Stomach (tissue), 9 donors: ENCODE results near the gene PLCH1. TPM values are rescaled to one million over a fixed set of nuclear protein-coding genes. Genes with fewer than 3 reads are reported as not detected.

Experiments
- DNase-seq, 2 donors: peaks; one replicate each; pipeline versions ENCODE4 v3.0.0 to v3.0.0-alpha.2; 2013 to 2019
- H3K27ac ChIP-seq, 5 donors: fragments of 200-600 bp in 4 of 5; sonication (generic) in 4 of 5; one replicate each; pipeline ENCODE4 v1.5.1; 2013 to 2019; ENCODE audit warnings: mild to moderate bottlenecking in 1 of 5, moderate library complexity in 1 of 5
- H3K27me3 ChIP-seq, 3 donors: fragments of 200-600 bp; sonication (generic); one replicate each; pipeline ENCODE4 v1.5.1; 2017 to 2019; ENCODE audit warnings: mixed run types in 1 of 3
- H3K36me3 ChIP-seq, 4 donors: fragments of 200-600 bp; sonication (generic); 1 replicate in 3 of 4; 2 replicates in 1 of 4; pipeline ENCODE4 v1.5.1; 2016 to 2019
- H3K4me1 ChIP-seq, 4 donors: fragments of 200-600 bp; sonication (generic); one replicate each; pipeline ENCODE4 v1.5.1; 2016 to 2019
- H3K4me3 ChIP-seq, 4 donors: fragments of 200-600 bp; sonication (generic) in 3 of 4; one replicate each; pipeline ENCODE4 v1.5.1; 2016 to 2019; ENCODE audit warnings: mild to moderate bottlenecking in 1 of 4
- H3K9me3 ChIP-seq, 4 donors: fragments of 200-600 bp; sonication (generic); one replicate each; pipeline ENCODE4 v1.5.1; 2016 to 2019
- EP300 ChIP-seq: sonication (generic); formaldehyde crosslinking; IDR thresholded peaks from one replicate; pipeline ENCODE4 v1.6.1; 2017; ENCODE audit warnings: antibody characterized with exemption
- POLR2A ChIP-seq, 4 donors: fragments of 450-650 bp; IDR thresholded peaks; one replicate each; pipeline ENCODE4 v1.6.1; 2016; ENCODE audit warnings: antibody characterized with exemption in 4 of 4, control low read depth in 2 of 4, mild to moderate bottlenecking in 1 of 4, moderate library complexity in 1 of 4
- POLR2AphosphoS5 ChIP-seq, 3 donors: sonication (generic); formaldehyde crosslinking; IDR thresholded peaks; one replicate each; pipeline ENCODE4 v1.6.1; 2016; ENCODE audit warnings: antibody characterized with exemption in 3 of 3
- WGBS, 5 donors: extraction: QIAGEN DNeasy Blood & Tissue Kit in 3 of 5; methylation state at CpG; one replicate each; pipeline versions ENCODE4 v1.1.5 to v1.1.7; 2013 to 2018; 5-methylcytosine and 5-hydroxymethylcytosine counted together
- intact Hi-C: fragments of 100-400 bp; cut with DNase I; formaldehyde crosslinking; loops from one replicate; pipeline ENCODE4 v1.15.1; 2023; ENCODE audit warnings: low total_unique reads
- polyA plus RNA-seq, 3 donors: library from polyadenylated mRNA; stranded (reverse); fragments of 200-250 nt; gene quantifications; one replicate each; pipeline ENCODE4 v1.2.3, GENCODE V29; 2013
- total RNA-seq, 5 donors: library from RNA; depleted of rRNA; stranded (reverse); fragments of >200 nt; gene quantifications; one replicate each; pipeline versions ENCODE4 v1.1.0 to v1.2.3, GENCODE V29; 2014 to 2016
- TF ChIP-seq, protein P1 (sequence below), 7 experiments: fragments of 450-650 bp in 4 of 7; fragments of 200-600 bp in 3 of 7; sonication (generic) in 3 of 7; IDR thresholded peaks; one replicate each; pipeline ENCODE4 v1.5.1; 2016 to 2019; ENCODE audit warnings: antibody characterized with exemption in 7 of 7, control low read depth in 2 of 7, mild to moderate bottlenecking in 1 of 7
- donor health status: healthy with polysubstance abuse.
- donor health status: Bipolar disorder and iron deficiency.
- donor health status: healthy.

PLCH1 gene
- total and polyA plus RNA-seq, 8 donors: 0.75 to 18.8 (median 3.3) TPM

- intact Hi-C loops: no loop called here
- H3K27me3 ChIP-seq: no peaks in the 10 kb centered on the region
Measured at GRCh38 chr3:155435821-155436220, 309.1 kb downstream of the PLCH1 start.

DNA sequence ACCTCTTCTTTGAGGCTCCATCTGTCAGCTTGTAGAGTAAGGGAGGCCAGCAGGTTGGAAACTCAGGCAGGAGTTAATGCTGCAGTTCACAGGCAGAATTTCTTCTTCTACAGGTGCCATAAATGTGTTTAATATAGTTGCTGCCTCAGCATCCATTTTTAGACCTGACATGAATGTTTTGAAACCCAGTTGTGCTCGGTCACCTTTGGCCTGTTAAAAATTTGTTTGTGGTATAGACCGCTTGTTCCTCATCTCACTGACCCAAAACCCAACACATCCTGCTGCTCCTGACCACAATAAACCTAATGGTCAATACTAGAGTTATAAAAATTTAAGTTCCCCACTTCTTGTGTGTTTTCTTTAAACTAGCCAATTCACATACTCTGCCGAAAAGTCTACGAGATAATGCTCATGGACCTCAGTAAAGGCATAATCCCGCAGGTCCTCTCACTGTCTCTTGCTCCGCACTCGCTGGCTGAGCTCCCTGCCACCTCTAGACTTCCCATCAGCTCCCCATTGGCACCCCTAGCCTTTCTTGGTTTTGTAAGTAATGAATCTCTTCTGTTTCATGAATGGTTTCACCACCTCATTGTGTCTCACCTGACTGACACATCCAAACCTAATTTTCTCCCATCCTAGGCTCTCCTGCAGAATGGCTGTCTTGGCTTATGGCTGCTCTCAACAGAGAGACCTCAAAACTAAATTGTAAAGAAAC, 312.9 kb downstream of the PLCH1 start:
- Histone ChIP-seq H3K27ac (no peak overlapping the region), H3K27me3 (no peaks in the 10 kb centered on the region), H3K4me3 (no peak overlapping the region), H3K9me3 (peaks cover 0 to 32% (median 22%) of the 10 kb centered on the region in 4 donors), H3K4me1 (no peaks in the 10 kb centered on the region), H3K36me3 (no peaks in the 10 kb centered on the region)
- TF ChIP-seq POLR2A (IDR thresholded peaks at IDR 0.05) (no peak), POLR2AphosphoS5 (IDR thresholded peaks at IDR 0.05) (no peak), EP300 (no peak)
- TF ChIP-seq, protein P1, sequence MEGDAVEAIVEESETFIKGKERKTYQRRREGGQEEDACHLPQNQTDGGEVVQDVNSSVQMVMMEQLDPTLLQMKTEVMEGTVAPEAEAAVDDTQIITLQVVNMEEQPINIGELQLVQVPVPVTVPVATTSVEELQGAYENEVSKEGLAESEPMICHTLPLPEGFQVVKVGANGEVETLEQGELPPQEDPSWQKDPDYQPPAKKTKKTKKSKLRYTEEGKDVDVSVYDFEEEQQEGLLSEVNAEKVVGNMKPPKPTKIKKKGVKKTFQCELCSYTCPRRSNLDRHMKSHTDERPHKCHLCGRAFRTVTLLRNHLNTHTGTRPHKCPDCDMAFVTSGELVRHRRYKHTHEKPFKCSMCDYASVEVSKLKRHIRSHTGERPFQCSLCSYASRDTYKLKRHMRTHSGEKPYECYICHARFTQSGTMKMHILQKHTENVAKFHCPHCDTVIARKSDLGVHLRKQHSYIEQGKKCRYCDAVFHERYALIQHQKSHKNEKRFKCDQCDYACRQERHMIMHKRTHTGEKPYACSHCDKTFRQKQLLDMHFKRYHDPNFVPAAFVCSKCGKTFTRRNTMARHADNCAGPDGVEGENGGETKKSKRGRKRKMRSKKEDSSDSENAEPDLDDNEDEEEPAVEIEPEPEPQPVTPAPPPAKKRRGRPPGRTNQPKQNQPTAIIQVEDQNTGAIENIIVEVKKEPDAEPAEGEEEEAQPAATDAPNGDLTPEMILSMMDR (IDR thresholded peaks at IDR 0.05): no peak
- intact Hi-C loops: no loop called here
- 76 to 83% (median 79%) methylated on average over 7 of the region's 7 CpGs for WGBS, 5 donors
- no peak for DNase-seq

More at GRCh38 chr3:155435821-155436220, 309.1 kb downstream of the PLCH1 start:
- Histone ChIP-seq H3K4me3 (no peak overlapping the region), H3K9me3 (no peaks in the 10 kb centered on the region), H3K4me1 (no peaks in the 10 kb centered on the region), H3K36me3 (no peaks in the 10 kb centered on the region), H3K27ac (no peak overlapping the region)
- TF ChIP-seq POLR2A (IDR thresholded peaks at IDR 0.05) (no peak), EP300 (no peak), POLR2AphosphoS5 (IDR thresholded peaks at IDR 0.05) (no peak)
- TF ChIP-seq, protein P1 (IDR thresholded peaks at IDR 0.05): no peak
- no peak for DNase-seq

DNA sequence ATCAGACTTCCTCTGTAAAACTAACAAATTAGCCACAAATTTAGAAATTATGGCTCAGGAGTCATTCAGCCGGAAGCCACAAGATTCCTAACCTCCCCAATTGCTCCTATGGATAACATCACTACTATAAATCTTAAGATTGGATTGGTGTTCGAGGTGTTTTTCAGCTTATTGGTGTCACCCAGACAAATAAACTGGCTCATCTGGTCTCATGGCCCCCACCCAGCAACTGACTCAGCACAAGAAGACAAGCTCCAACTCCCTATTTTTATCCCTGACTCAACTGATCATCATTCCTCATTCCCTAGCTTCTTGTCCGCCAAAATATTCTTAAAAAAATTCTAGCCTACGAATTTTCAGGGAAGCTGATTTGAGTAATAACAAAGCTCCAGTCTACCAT, 316.3 kb downstream of the PLCH1 start:
- Histone ChIP-seq H3K27ac (no peak overlapping the region), H3K4me3 (no peak overlapping the region), H3K9me3 (peaks cover 0 to 41% (median 28%) of the 10 kb centered on the region in 4 donors), H3K4me1 (no peaks in the 10 kb centered on the region), H3K36me3 (no peaks in the 10 kb centered on the region), H3K27me3 (no peaks in the 10 kb centered on the region)
- WGBS, 5 donors: 83 to 91% (median 86%) methylated on average over 4 of the region's 4 CpGs
- no peak for DNase-seq
- intact Hi-C loops: no loop called here
- no peak for TF ChIP-seq POLR2AphosphoS5 (IDR thresholded peaks at IDR 0.05)
- TF ChIP-seq, protein P1 (IDR thresholded peaks at IDR 0.05): no peak
- TF ChIP-seq POLR2A (IDR thresholded peaks at IDR 0.05): no peak
- TF ChIP-seq EP300: no peak

DNA sequence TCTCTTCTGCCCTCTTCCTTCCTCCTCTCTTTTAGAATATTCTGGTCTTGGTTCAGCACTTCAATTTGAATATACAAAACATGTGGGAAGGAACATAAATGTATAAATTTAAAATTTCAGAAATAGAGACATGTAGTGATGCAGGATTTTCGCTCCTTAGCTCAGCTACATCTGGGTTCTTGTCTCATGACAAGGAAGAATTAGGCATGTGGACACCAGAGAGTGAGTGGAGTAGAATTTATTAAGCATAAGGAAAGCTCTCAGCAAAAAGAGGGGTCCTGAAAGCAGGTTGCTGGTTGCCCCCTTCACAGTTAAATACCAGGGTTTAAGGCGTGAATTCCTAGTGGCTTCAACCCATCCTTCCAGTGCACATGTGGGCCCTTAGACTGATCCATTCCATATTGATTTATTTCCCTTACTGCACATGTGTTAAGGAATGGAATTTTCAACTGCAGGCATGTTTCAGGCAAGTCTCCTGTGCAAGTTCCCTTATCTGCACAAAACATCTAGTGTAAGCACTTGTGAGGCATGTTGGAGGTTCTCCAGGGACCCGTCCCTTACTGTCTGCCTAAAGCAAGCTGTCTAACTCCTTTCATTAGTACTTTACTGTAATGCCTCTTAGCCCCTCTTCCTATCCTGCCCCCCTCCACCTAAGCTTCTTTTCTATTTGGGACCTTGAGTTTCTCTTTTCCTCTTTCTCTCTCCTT, 318.2 kb downstream of the PLCH1 start:
- intact Hi-C loops: no loop called here
- Histone ChIP-seq H3K9me3 (peaks cover 0 to 41% (median 28%) of the 10 kb centered on the region in 4 donors), H3K36me3 (no peaks in the 10 kb centered on the region), H3K4me3 (no peak overlapping the region), H3K27me3 (no peaks in the 10 kb centered on the region), H3K27ac (no peak overlapping the region), H3K4me1 (no peaks in the 10 kb centered on the region)
- DNase-seq: no peak
- 73 to 90% (median 87%) methylated on average over 3 of the region's 3 CpGs for WGBS, 5 donors
- TF ChIP-seq, protein P1 (IDR thresholded peaks at IDR 0.05): no peak
- TF ChIP-seq POLR2AphosphoS5 (IDR thresholded peaks at IDR 0.05) (no peak), POLR2A (IDR thresholded peaks at IDR 0.05) (no peak), EP300 (no peak)
